PC-9 (cell line): Measurements from ENCODE around the gene RAD51D. TPM values are rescaled to one million over a fixed set of nuclear protein-coding genes. Genes with fewer than 3 reads are reported as not detected.

ENCODE experiments used
- BruUV-seq: library from RNA; stranded (reverse); fragments of 400-500 nt; replicated peaks from 2 replicates; lab custom pipeline; 2021; lab: Mats Ljungman, UMichigan
- CTCF ChIA-PET: fragments of 300-600 bp; sonication (Branson Sonifier 250); formaldehyde crosslinking; loops from one replicate; lab custom pipeline; 2022; ENCODE audit warnings: antibody characterized with exemption; lab: Charles Lee
- POLR2A ChIA-PET: fragments of 300-600 bp; sonication (Branson Sonifier 250); formaldehyde crosslinking; loops from one replicate; lab custom pipeline; 2022; ENCODE audit warnings: antibody characterized with exemption; ENCODE audit not compliant: unreplicated experiment; lab: Charles Lee
- DNase-seq, 2 experiments: peaks; one replicate each; pipeline versions ENCODE4 v3.0.0 to v3.0.0-alpha.2; 2015 to 2022; ENCODE audit warnings: mixed read lengths in 1 of 2
- H2AFZ ChIP-seq: fragments of 200-600 bp; sonication (generic); 2 replicates; pipeline ENCODE4 v1.8.1; 2017; ENCODE audit warnings: antibody characterized with exemption
- H3F3A ChIP-seq: fragments of 200-600 bp; sonication (generic); 2 replicates; pipeline ENCODE4 v1.8.1; 2017; ENCODE audit warnings: antibody characterized with exemption, mild to moderate bottlenecking, low read depth; ENCODE audit not compliant: insufficient read depth
- H3K27ac ChIP-seq: fragments of 200-600 bp; sonication (generic); 2 replicates; pipeline ENCODE4 v1.6.1; 2016; ENCODE audit warnings: mixed run types
- H3K27me3 ChIP-seq: fragments of 200-600 bp; sonication (generic); 2 replicates; pipeline ENCODE4 v1.6.1; 2016; ENCODE audit warnings: low read depth, mixed run types; ENCODE audit not compliant: insufficient read depth
- H3K36me3 ChIP-seq: fragments of 200-600 bp; sonication (generic); 2 replicates; pipeline ENCODE4 v1.6.1; 2016; ENCODE audit warnings: low read depth, mixed run types
- H3K4me1 ChIP-seq: fragments of 200-600 bp; sonication (generic); replicated peaks from 2 replicates; pipeline ENCODE4 v1.6.1; 2016; ENCODE audit warnings: mixed run types; ENCODE audit not compliant: insufficient read depth
- H3K4me2 ChIP-seq: fragments of 200-600 bp; sonication (generic); 2 replicates; pipeline ENCODE4 v1.6.1; 2017; ENCODE audit warnings: mixed run types
- H3K4me3 ChIP-seq: fragments of 200-600 bp; sonication (generic); 2 replicates; pipeline ENCODE4 v1.6.1; 2016; ENCODE audit warnings: mixed run types
- H3K79me2 ChIP-seq: fragments of 200-600 bp; sonication (generic); 2 replicates; pipeline ENCODE4 v1.6.1; 2017; ENCODE audit warnings: low read depth, mixed run types
- H3K9me2 ChIP-seq: fragments of 200-600 bp; sonication (generic); 2 replicates; pipeline ENCODE4 v1.8.1; 2017; ENCODE audit warnings: mild to moderate bottlenecking; ENCODE audit not compliant: insufficient read depth
- H3K9me3 ChIP-seq: fragments of 200-600 bp; sonication (generic); 2 replicates; pipeline ENCODE4 v1.8.1; 2016; ENCODE audit warnings: low read depth; ENCODE audit not compliant: insufficient read depth
- H4K20me1 ChIP-seq: fragments of 200-600 bp; sonication (generic); 2 replicates; pipeline ENCODE4 v1.8.1; 2017; ENCODE audit not compliant: insufficient read depth
- CTCF ChIP-seq: fragments of 200-600 bp; sonication (generic); conservative IDR thresholded peaks from 2 replicates; pipeline ENCODE4 v1.6.1; 2017; ENCODE audit warnings: mixed run types, antibody characterized with exemption, mild to moderate bottlenecking, moderate library complexity
- EZH2 ChIP-seq: fragments of 200-600 bp; sonication (generic); IDR thresholded peaks from 2 replicates; pipeline ENCODE4 v1.8.0; 2017; ENCODE audit warnings: antibody characterized with exemption, low read depth
- intact Hi-C: fragments of 100-400 bp; cut with micrococcal nuclease; formaldehyde crosslinking; loops from one replicate; pipeline ENCODE4 v1.10.0; 2022; ENCODE audit not compliant: unreplicated experiment
- total RNA-seq: library from RNA; stranded (reverse); gene quantifications from 2 replicates; pipeline ENCODE4 v1.2.3, GENCODE V29; 2021

The RAD51D gene
- total RNA-seq, 1 experiment from 2014 or later: 7.8 TPM

- TF ChIP-seq CTCF (no peak), EZH2 (no peak)
- no peaks in the 10 kb centered on the region for H3K36me3 ChIP-seq
- no peak overlapping the region for H3K4me3 ChIP-seq
- H3K79me2 ChIP-seq: peaks cover 63% of the 10 kb centered on the region
- H3F3A ChIP-seq: peaks cover 39% of the 10 kb centered on the region
- H3K4me2 ChIP-seq: peak overlapping the region; percentile 44
- no TSS peak for BruUV-seq
- no peaks in the 10 kb centered on the region for H3K9me3 ChIP-seq
- H3K27me3 ChIP-seq: no peaks in the 10 kb centered on the region
- H2AFZ ChIP-seq: no peak overlapping the region
- no peak for DNase-seq
- ChIA-PET POLR2A (interaction anchor here (0.5 kb wide), 1 partner anchor 609 kb away, joined by 4 read pairs; no protein-coding TSS in a partner anchor), CTCF (no interaction called here)
- no peak overlapping the region for H3K27ac ChIP-seq
- H3K4me1 ChIP-seq: peaks cover 67% of the 10 kb centered on the region
- H4K20me1 ChIP-seq: no peaks in the 10 kb centered on the region
- H3K9me2 ChIP-seq: no peaks in the 10 kb centered on the region
- intact Hi-C loops: no loop called here
Observed at GRCh38 chr17:35080536-35080935, 39.1 kb downstream of the RAD51D start.

GRCh38 chr17:35079547-35080423 lies 39.9 kb downstream of the RAD51D start:
- ChIA-PET POLR2A (interaction anchor here (0.5 kb wide), 1 partner anchor 609 kb away, joined by 4 read pairs; no protein-coding TSS in a partner anchor), CTCF (no interaction called here)
- BruUV-seq: no TSS peak
- H3K4me1 ChIP-seq: peaks cover 67% of the 10 kb centered on the region
- H3K27me3 ChIP-seq: no peaks in the 10 kb centered on the region
- peaks cover 68% of the 10 kb centered on the region for H3K79me2 ChIP-seq
- peak overlapping the region; percentile 15; the same call in 1 of the 2 replicates for H3K27ac ChIP-seq
- peak in 1 of 2 experiments; percentile 92 for DNase-seq
- H4K20me1 ChIP-seq: 0 out of 2 replicates have a peak, but pooled peaks cover 4% of the 10 kb centered on the region
- H3K9me3 ChIP-seq: no peaks in the 10 kb centered on the region
- H3F3A ChIP-seq: peaks cover 38% of the 10 kb centered on the region
- peak overlapping the region; percentile 44 for H3K4me2 ChIP-seq
- no peaks in the 10 kb centered on the region for H3K9me2 ChIP-seq
- intact Hi-C loops: no loop called here
- TF ChIP-seq CTCF (no peak), EZH2 (no peak)
- H3K4me3 ChIP-seq: no peak overlapping the region
- no peak overlapping the region for H2AFZ ChIP-seq
- H3K36me3 ChIP-seq: no peaks in the 10 kb centered on the region

- Histone ChIP-seq H2AFZ (no peak overlapping the region), H3K27ac (no peak overlapping the region), H3K9me3 (no peaks in the 10 kb centered on the region), H3K4me3 (no peak overlapping the region), H3K27me3 (no peaks in the 10 kb centered on the region), H4K20me1 (0 out of 2 replicates have a peak, but pooled peaks cover 7% of the 10 kb centered on the region), H3K36me3 (no peaks in the 10 kb centered on the region), H3F3A (peaks cover 47% of the 10 kb centered on the region), H3K9me2 (no peaks in the 10 kb centered on the region), H3K79me2 (peaks cover 57% of the 10 kb centered on the region), H3K4me2 (no peak overlapping the region), H3K4me1 (peaks cover 68% of the 10 kb centered on the region)
- ChIA-PET POLR2A (no interaction called here), CTCF (no interaction called here)
- no peak for DNase-seq
- TF ChIP-seq EZH2 (no peak), CTCF (no peak)
- BruUV-seq: no TSS peak
- intact Hi-C loops: no loop called here
Observed at GRCh38 chr17:35076874-35077273, 42.8 kb downstream of the RAD51D start.
